ENCODE results near the gene CST8. TPM values are rescaled to one million over a fixed set of nuclear protein-coding genes. Genes with fewer than 3 reads are reported as not detected.
"Not testable (repeated sequence)": the region's sequence is repeated elsewhere in the genome, so short reads cannot be mapped to it uniquely, and the experiment has no call there.

Gene CST8
- total RNA-seq, 1 experiment from 2014 or later = not detected

DNA sequence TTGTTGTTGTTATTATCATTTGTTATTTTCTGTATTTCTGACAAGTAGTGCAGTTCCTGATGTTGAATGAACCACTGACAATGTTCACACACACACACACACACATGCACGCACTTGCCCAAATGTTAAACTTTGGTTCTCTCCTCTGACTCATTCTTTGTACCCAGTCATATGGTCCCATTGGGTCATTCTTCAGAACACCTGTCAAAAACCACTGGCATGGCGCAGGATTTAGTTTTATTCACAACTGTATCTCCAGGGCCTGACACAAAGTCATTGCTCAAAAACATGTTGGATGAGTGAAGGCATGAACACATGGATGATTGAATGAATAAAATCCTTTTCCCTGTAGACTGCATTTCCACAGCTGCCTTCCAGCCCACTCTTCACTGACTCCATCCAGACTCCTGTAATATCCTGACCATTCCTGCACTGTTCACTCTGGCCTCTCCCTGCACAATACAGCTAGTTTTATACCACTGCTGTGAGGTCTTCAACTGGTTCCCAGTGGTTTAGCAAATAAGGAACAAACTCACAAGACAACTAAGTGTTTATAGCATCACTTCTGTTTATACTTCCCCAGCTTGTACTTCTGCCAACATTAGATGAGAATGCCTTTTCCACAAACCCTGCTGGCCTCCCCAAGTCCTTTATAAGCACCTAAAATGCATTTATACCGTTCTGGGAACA lies 31.3 kb upstream of the CST8 start:
- DNase-seq (ENCODE audit: low read depth, low spot score) (no peak), ATAC-seq (no peak)
- intact Hi-C loops (cut with micrococcal nuclease; ENCODE audit: unreplicated experiment) = no loop called here
- in situ Hi-C loops (cut with HindIII; ENCODE audit: low pct_unique_long_range_greater_than_20kb, low sequenced_read_pairs) = no loop called here
- no peaks in the 10 kb centered on the region for H3K36me3 ChIP-seq (ENCODE audit: control insufficient read depth, insufficient read depth, low read length)
- no peaks in the 10 kb centered on the region for H3K27me3 ChIP-seq (ENCODE audit: control insufficient read depth, insufficient read depth, low read length)
- TF ChIP-seq POLR2AphosphoS5 (IDR thresholded peaks at IDR 0.05; ENCODE audit: low read depth, low read length) (no peak), REST (IDR thresholded peaks at IDR 0.05; ENCODE audit: insufficient read depth in 1 of 2, low read depth in 2 of 2, low read length in 1 of 2) (no peak), TCF7L2 (IDR thresholded peaks at IDR 0.05; ENCODE audit: low read depth, low read length) (no peak), SIN3A (IDR thresholded peaks at IDR 0.05; ENCODE audit: borderline replicate concordance, insufficient read depth, low read depth, low read length) (no peak)
- no peaks in the 10 kb centered on the region for H3K4me1 ChIP-seq (ENCODE audit: control insufficient read depth, insufficient read depth, low read length)
- no peak overlapping the region for H3K27ac ChIP-seq (ENCODE audit: low read length)
- no TSS peak for BruUV-seq (replicated peaks)
- POLR2A ChIA-PET = no interaction called here
- CTCF ChIA-PET = no interaction called here
- no peak overlapping the region for H3K4me3 ChIP-seq (ENCODE audit: low read depth in 2 of 2, low read length in 2 of 2)
- no peaks in the 10 kb centered on the region for H3K9me3 ChIP-seq (ENCODE audit: control insufficient read depth, insufficient read depth, low read depth, low read length)

DNA sequence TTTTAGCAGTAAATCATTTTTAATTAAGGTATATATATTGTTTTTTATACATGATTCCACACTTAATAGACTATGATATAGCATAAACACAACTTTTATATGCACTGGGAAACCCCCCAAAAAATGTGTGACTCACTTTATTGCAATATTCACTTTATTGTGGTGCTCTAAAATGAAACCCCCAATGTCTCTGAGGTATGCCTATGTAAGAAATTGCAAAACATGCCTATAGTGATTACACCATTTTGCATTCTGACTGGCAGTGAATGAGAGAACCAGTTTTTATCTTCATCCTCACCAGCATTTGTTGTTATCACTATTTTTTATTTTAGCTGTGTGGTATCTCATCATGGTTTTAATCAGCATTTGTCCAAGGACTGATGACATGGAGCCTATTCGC lies 29.7 kb upstream of the CST8 start:
- ATAC-seq = no peak
- BruUV-seq (replicated peaks) = no TSS peak
- no peak for DNase-seq (ENCODE audit: low read depth, low spot score)
- Histone ChIP-seq H3K36me3 (ENCODE audit: control insufficient read depth, insufficient read depth, low read length) (no peaks in the 10 kb centered on the region), H3K4me3 (ENCODE audit: low read depth in 2 of 2, low read length in 2 of 2) (no peak overlapping the region), H3K9me3 (ENCODE audit: control insufficient read depth, insufficient read depth, low read depth, low read length) (peaks cover 4% of the 10 kb centered on the region; the same call in 1 of the 2 replicates), H3K27ac (ENCODE audit: low read length) (no peak overlapping the region), H3K27me3 (ENCODE audit: control insufficient read depth, insufficient read depth, low read length) (no peaks in the 10 kb centered on the region), H3K4me1 (ENCODE audit: control insufficient read depth, insufficient read depth, low read length) (no peaks in the 10 kb centered on the region)
- intact Hi-C loops (cut with micrococcal nuclease; ENCODE audit: unreplicated experiment) (no loop called here), in situ Hi-C loops (cut with HindIII; ENCODE audit: low pct_unique_long_range_greater_than_20kb, low sequenced_read_pairs) (no loop called here)
- ChIA-PET CTCF (no interaction called here), POLR2A (no interaction called here)
- TF ChIP-seq TCF7L2 (IDR thresholded peaks at IDR 0.05; ENCODE audit: low read depth, low read length) (no peak), SIN3A (IDR thresholded peaks at IDR 0.05; ENCODE audit: borderline replicate concordance, insufficient read depth, low read depth, low read length) (no peak), POLR2AphosphoS5 (IDR thresholded peaks at IDR 0.05; ENCODE audit: low read depth, low read length) (no peak), REST (IDR thresholded peaks at IDR 0.05; ENCODE audit: insufficient read depth in 1 of 2, low read depth in 2 of 2, low read length in 1 of 2) (no peak)
- TF ChIP-seq, protein P1, sequence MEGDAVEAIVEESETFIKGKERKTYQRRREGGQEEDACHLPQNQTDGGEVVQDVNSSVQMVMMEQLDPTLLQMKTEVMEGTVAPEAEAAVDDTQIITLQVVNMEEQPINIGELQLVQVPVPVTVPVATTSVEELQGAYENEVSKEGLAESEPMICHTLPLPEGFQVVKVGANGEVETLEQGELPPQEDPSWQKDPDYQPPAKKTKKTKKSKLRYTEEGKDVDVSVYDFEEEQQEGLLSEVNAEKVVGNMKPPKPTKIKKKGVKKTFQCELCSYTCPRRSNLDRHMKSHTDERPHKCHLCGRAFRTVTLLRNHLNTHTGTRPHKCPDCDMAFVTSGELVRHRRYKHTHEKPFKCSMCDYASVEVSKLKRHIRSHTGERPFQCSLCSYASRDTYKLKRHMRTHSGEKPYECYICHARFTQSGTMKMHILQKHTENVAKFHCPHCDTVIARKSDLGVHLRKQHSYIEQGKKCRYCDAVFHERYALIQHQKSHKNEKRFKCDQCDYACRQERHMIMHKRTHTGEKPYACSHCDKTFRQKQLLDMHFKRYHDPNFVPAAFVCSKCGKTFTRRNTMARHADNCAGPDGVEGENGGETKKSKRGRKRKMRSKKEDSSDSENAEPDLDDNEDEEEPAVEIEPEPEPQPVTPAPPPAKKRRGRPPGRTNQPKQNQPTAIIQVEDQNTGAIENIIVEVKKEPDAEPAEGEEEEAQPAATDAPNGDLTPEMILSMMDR (IDR thresholded peaks at IDR 0.05) = no peak

- H3K36me3 ChIP-seq (ENCODE audit: control insufficient read depth, insufficient read depth, low read length); in situ Hi-C loops (cut with HindIII; ENCODE audit: low pct_unique_long_range_greater_than_20kb, low sequenced_read_pairs); intact Hi-C loops (cut with micrococcal nuclease; ENCODE audit: unreplicated experiment); POLR2A ChIA-PET; BruUV-seq (replicated peaks); H3K4me3 ChIP-seq (ENCODE audit: low read depth in 2 of 2, low read length in 2 of 2); H3K9me3 ChIP-seq (ENCODE audit: control insufficient read depth, insufficient read depth, low read depth, low read length); DNase-seq (ENCODE audit: low read depth, low spot score); H3K4me1 ChIP-seq (ENCODE audit: control insufficient read depth, insufficient read depth, low read length); H3K27ac ChIP-seq (ENCODE audit: low read length); ATAC-seq; H3K27me3 ChIP-seq (ENCODE audit: control insufficient read depth, insufficient read depth, low read length); CTCF ChIA-PET: not testable (repeated sequence)
Observed at GRCh38 chr20:23466961-23467360, 24.0 kb upstream of the CST8 start.

DNA sequence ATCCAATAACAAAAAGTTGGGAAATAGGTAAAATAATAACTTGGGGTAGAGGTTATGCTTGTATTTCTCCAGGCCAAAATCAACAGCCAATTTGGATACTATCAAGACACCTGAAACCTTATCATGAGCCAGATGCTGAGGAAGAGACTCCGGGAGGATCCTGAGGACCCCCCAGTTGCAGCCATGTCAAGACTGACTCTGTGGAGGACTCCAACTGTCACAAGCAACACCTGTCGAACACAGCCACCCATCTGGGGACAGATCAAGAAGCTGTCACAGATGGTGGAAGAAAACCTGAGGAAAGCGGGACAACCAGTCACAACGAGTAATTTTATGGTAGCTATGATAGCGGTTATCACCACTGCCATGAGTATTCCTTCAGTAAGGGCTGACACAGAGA lies 18.6 kb upstream of the CST8 start:
- H3K36me3 ChIP-seq (ENCODE audit: control insufficient read depth, insufficient read depth, low read length); H3K4me1 ChIP-seq (ENCODE audit: control insufficient read depth, insufficient read depth, low read length); POLR2A ChIA-PET; DNase-seq (ENCODE audit: low read depth, low spot score); H3K4me3 ChIP-seq (ENCODE audit: low read depth in 2 of 2, low read length in 2 of 2); H3K27me3 ChIP-seq (ENCODE audit: control insufficient read depth, insufficient read depth, low read length); BruUV-seq (replicated peaks); intact Hi-C loops (cut with micrococcal nuclease; ENCODE audit: unreplicated experiment); CTCF ChIA-PET; H3K27ac ChIP-seq (ENCODE audit: low read length); in situ Hi-C loops (cut with HindIII; ENCODE audit: low pct_unique_long_range_greater_than_20kb, low sequenced_read_pairs); ATAC-seq; H3K9me3 ChIP-seq (ENCODE audit: control insufficient read depth, insufficient read depth, low read depth, low read length): not testable (repeated sequence)

Measured in Panc1 (cell line).